Peyer's patch (tissue), 4 donors: Measurements from ENCODE around the gene AP4M1. TPM values are rescaled to one million over a fixed set of nuclear protein-coding genes. Genes with fewer than 3 reads are reported as not detected.

Experiments used
- DNase-seq, 3 donors: peaks; one replicate each; pipeline ENCODE4 v3.0.0-alpha.2; 2017 to 2019
- H3K27ac ChIP-seq, 4 donors: fragments of 200-600 bp; sonication (generic); one replicate each; pipeline ENCODE4 v1.5.1; 2016 to 2019
- H3K27me3 ChIP-seq, 2 donors: fragments of 200-600 bp; sonication (generic); one replicate each; pipeline ENCODE4 v1.5.1; 2019
- H3K36me3 ChIP-seq, 3 donors: fragments of 200-600 bp; sonication (generic); one replicate each; pipeline ENCODE4 v1.5.1; 2016 to 2019
- H3K4me1 ChIP-seq, 4 donors: fragments of 200-600 bp; sonication (generic); one replicate each; pipeline ENCODE4 v1.5.1; 2016 to 2019
- H3K4me3 ChIP-seq, 4 donors: fragments of 200-600 bp; sonication (generic); 1 replicate in 3 of 4; 2 replicates in 1 of 4; pipeline ENCODE4 v1.5.1; 2016 to 2019; ENCODE audit warnings: mild to moderate bottlenecking in 1 of 4
- H3K9me3 ChIP-seq, 4 donors: fragments of 200-600 bp; sonication (generic); one replicate each; pipeline ENCODE4 v1.5.1; 2016 to 2019; ENCODE audit warnings: mild to moderate bottlenecking in 1 of 4
- POLR2A ChIP-seq, 2 donors: fragments of 450-650 bp; IDR thresholded peaks; one replicate each; pipeline ENCODE4 v1.5.1; 2017; ENCODE audit warnings: antibody characterized with exemption in 2 of 2, mild to moderate bottlenecking in 2 of 2, moderate library complexity in 2 of 2
- total RNA-seq, 4 donors: library from RNA; depleted of rRNA; stranded (reverse); fragments of >200 nt; gene quantifications; one replicate each; pipeline ENCODE4 v1.1.0, GENCODE V29; 2016
- TF ChIP-seq, protein P1 (sequence below), 6 experiments: fragments of 450-650 bp in 4 of 6; fragments of 200-600 bp in 2 of 6; sonication (generic) in 1 of 6; IDR thresholded peaks; one replicate each; pipeline ENCODE4 v1.5.1; 2017 to 2019; ENCODE audit warnings: antibody characterized with exemption in 6 of 6, mild to moderate bottlenecking in 3 of 6, moderate library complexity in 1 of 6

Gene AP4M1
- total RNA-seq, 4 donors from 2014 or later: 28.7 to 119 (median 33.6) TPM

DNA sequence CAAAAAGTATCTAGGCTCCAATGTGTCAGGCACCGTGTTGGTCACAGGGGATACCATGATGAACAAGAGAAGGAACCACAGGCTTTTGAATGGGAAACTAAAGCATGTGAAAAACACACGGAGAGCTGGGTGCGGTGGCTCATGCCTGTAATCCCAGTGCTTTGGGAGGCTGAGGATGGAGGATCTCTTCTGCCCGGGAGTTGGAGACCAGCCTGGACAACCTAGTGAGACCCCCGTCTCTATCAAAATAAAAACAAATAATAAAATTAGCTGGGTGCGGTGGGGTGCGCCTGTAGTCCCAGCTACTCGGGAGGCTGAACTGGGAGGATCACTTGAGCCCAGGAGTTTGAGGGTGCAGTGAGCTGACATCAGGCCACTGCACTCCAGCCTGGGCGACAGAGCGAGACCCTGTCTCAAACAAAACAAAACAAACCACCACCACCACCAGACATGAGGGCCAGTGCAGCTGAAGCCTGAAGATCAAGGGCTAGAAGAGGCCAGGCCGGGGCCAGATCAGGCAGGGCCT, 13.3 kb upstream of the AP4M1 start:
- no peak for DNase-seq
- Histone ChIP-seq H3K36me3 (peaks cover 0 to 29% (median 0%) of the 10 kb centered on the region in 3 donors), H3K4me1 (peaks cover 0 to 19% (median 0%) of the 10 kb centered on the region in 4 donors), H3K9me3 (no peaks in the 10 kb centered on the region), H3K27ac (peak overlapping the region; percentile 79 to 94 (median 87)), H3K27me3 (no peaks in the 10 kb centered on the region), H3K4me3 (peak overlapping the region; percentile 72 to 86 (median 82))
- TF ChIP-seq, protein P1, sequence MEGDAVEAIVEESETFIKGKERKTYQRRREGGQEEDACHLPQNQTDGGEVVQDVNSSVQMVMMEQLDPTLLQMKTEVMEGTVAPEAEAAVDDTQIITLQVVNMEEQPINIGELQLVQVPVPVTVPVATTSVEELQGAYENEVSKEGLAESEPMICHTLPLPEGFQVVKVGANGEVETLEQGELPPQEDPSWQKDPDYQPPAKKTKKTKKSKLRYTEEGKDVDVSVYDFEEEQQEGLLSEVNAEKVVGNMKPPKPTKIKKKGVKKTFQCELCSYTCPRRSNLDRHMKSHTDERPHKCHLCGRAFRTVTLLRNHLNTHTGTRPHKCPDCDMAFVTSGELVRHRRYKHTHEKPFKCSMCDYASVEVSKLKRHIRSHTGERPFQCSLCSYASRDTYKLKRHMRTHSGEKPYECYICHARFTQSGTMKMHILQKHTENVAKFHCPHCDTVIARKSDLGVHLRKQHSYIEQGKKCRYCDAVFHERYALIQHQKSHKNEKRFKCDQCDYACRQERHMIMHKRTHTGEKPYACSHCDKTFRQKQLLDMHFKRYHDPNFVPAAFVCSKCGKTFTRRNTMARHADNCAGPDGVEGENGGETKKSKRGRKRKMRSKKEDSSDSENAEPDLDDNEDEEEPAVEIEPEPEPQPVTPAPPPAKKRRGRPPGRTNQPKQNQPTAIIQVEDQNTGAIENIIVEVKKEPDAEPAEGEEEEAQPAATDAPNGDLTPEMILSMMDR (IDR thresholded peaks at IDR 0.05): no peak
- TF ChIP-seq POLR2A (IDR thresholded peaks at IDR 0.05): no peak

DNA sequence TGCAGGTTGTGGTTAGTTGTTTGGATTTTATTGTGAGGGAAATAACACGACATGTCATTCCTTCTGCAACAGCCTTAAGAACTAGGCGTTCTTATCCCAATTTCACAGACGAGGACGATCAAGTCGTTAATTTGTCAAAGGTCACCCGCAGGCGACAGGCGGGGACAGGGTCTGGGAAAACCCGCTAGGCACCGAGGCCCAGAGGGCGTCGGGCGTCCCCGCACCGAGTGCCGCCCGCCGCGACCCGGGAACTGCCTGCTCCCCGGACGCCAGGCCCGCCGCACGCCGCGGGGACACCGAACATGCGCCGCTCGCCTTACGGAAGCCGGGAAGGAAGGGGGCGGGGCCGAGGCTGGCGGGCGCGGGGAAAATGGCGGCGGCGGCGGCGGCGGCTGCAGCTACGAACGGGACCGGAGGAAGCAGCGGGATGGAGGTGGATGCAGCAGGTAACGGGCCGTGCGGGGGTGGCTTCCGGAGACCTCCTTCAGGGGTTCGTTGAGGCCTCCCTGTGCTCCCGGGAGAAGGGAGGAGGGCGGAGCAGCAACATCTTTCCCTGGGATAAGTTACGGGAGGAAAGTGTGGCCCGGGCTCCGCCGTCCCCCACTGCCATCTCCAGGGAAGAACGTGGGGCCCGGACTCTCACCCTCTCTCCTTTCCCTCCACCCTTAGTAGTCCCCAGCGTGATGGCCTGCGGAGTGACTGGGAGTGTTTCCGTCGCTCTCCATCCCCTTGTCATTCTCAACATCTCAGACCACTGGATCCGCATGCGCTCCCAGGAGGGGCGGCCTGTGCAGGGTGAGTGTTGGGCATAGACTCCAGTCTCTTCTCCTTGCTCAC, 12.6 kb upstream of the AP4M1 start, which contains the start of gene COPS6:
TSS of gene COPS6 (plus strand) at position 349 of the 837 bp plus-strand sequence. CDS start at position 371, 22 bp downstream.
- Histone ChIP-seq H3K9me3 (no peaks in the 10 kb centered on the region), H3K36me3 (peaks cover 0 to 36% (median 0%) of the 10 kb centered on the region in 3 donors), H3K27ac (peak within 1 kb of the TSS; percentile 79 to 94 (median 87)), H3K27me3 (no peaks in the 10 kb centered on the region), H3K4me1 (peaks cover 0 to 19% (median 0%) of the 10 kb centered on the region in 4 donors), H3K4me3 (peak within 1 kb of the TSS; percentile 72 to 86 (median 82))
- peak; percentile 84 to 92 (median 92) for DNase-seq
- TF ChIP-seq, protein P1 (IDR thresholded peaks at IDR 0.05): peak in 1 of 6 experiments; percentile 23
- peak; percentile 68 to 77 for TF ChIP-seq POLR2A (IDR thresholded peaks at IDR 0.05)

DNA sequence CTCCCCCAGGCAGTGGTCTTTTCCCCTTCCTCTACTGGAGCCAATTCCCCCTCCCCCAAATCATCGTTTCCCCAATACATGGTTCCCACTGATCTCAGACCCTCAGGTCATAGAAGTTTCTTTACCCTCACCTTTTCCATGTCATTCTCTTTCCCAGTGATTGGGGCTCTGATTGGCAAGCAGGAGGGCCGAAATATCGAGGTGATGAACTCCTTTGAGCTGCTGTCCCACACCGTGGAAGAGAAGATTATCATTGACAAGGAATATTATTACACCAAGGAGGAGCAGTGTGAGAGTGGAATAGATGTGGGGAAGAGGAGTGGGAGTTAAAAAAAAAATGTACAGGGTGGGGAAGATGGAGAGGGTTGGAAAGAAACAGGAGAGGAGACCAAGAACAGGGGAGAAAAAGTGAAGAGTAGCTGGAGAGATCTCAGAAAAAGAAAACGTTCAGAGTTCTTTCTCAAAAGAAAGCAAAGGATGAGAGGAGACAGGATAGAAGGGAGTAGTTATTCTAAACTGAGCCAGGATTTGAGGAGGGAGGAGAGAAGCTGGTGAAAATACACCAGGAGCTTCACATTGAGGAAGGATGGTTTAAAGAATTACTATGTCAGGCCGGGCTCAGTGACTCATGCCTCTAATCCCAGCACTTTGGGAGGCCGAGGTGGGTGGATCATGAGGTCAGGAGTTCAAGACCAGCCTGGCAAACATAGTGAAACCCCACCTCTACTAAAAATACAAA, 11.8 kb upstream of the AP4M1 start:
- TF ChIP-seq POLR2A (IDR thresholded peaks at IDR 0.05): no peak
- TF ChIP-seq, protein P1 (IDR thresholded peaks at IDR 0.05): no peak
- H3K36me3 ChIP-seq: peaks cover 0 to 44% (median 0%) of the 10 kb centered on the region in 3 donors
- peak overlapping the region; percentile 72 to 86 (median 82) for H3K4me3 ChIP-seq
- H3K9me3 ChIP-seq: no peaks in the 10 kb centered on the region
- peak overlapping the region; percentile 79 to 94 (median 87) for H3K27ac ChIP-seq
- DNase-seq: no peak
- H3K4me1 ChIP-seq: peaks cover 0 to 19% (median 0%) of the 10 kb centered on the region in 4 donors
- no peaks in the 10 kb centered on the region for H3K27me3 ChIP-seq

DNA sequence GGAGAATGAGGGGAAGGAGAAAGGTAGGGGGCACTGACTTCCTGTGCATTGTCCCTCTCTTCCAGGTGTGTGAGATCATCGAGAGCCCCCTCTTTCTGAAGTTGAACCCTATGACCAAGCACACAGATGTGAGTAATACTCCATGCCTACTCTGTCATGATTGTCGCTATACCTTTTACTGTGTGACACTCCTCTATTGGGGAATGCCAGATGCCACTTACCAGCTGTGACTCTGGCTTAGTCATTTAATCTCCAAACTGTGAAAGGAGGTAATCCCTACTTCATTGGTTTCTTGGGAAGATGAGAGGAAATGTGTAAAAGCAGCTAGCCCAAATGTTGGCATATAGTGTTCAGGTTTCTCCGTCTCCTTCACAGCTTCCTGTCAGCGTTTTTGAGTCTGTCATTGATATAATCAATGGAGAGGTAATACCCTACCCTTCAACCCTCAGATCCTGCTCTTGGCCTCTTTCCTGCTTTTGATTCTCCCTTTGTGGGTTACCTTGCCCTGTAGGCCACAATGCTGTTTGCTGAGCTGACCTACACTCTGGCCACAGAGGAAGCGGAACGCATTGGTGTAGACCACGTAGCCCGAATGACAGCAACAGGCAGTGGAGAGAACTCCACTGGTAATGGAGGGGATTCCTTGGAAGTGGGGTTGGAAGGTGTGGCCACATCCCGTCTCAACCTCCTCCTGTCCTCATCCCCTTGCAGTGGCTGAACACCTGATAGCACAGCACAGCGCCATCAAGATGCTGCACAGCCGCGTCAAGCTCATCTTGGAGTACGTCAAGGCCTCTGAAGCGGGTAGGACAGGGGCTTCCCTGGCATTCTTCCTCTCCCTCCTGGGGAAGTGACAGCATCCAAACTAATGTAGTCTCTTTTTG, 10.7 kb upstream of the AP4M1 start:
- H3K36me3 ChIP-seq: peaks cover 0 to 55% (median 0%) of the 10 kb centered on the region in 3 donors
- no peaks in the 10 kb centered on the region for H3K9me3 ChIP-seq
- H3K4me1 ChIP-seq: peaks cover 0 to 19% (median 0%) of the 10 kb centered on the region in 4 donors
- no peak overlapping the region for H3K27ac ChIP-seq
- H3K27me3 ChIP-seq: no peaks in the 10 kb centered on the region
- TF ChIP-seq, protein P1 (IDR thresholded peaks at IDR 0.05): no peak
- no peak for TF ChIP-seq POLR2A (IDR thresholded peaks at IDR 0.05)
- DNase-seq: no peak
- H3K4me3 ChIP-seq: no peak overlapping the region
